Naive thymus-derived CD8-positive, alpha-beta T cell (primary cell): Measurements from ENCODE around the gene RNASE11. TPM values are rescaled to one million over a fixed set of nuclear protein-coding genes. Genes with fewer than 3 reads are reported as not detected.

ENCODE experiments used
- ATAC-seq, 2 donors: fragments of 150-1000 bp; cut with Tn5 transposase in 1 of 2; sonication (Bioruptor Pico), chemical (Tn5 transposase) in 1 of 2; 1 replicate in 1 of 2; 2 replicates in 1 of 2; pipeline ENCODE4 v1.10.0; 2021; ENCODE audit warnings: mild to moderate bottlenecking in 2 of 2, moderate library complexity in 2 of 2
- POLR2A ChIA-PET: fragments of 350-600 bp; sonication (Branson Sonifier 250); formaldehyde crosslinking; loops from one replicate; lab custom pipeline; 2021; ENCODE audit warnings: antibody characterized with exemption; lab: Charles Lee
- DNase-seq, 10 donors: peaks; one replicate each; pipeline versions ENCODE4 v3.0.0 to v3.0.0-alpha.2; 2020 to 2022
- H3K27ac Mint-ChIP-seq, 10 donors: one replicate each; pipeline ENCODE4 v1.8.0; 2020 to 2022; ENCODE audit warnings: mild to moderate bottlenecking in 10 of 10, mixed read lengths in 10 of 10, moderate library complexity in 4 of 10, inconsistent platforms in 1 of 10
- H3K27me3 Mint-ChIP-seq, 5 donors: one replicate each; pipeline ENCODE4 v1.8.0; 2021 to 2022; ENCODE audit warnings: mixed read lengths in 5 of 5
- H3K36me3 Mint-ChIP-seq, 3 donors: one replicate each; pipeline ENCODE4 v1.8.0; 2020 to 2022; ENCODE audit warnings: mixed read lengths in 3 of 3, mild to moderate bottlenecking in 2 of 3, inconsistent platforms in 1 of 3
- H3K4me1 Mint-ChIP-seq, 4 donors: one replicate each; pipeline ENCODE4 v1.8.0; 2021 to 2022; ENCODE audit warnings: mixed read lengths in 4 of 4
- H3K4me3 Mint-ChIP-seq, 10 donors: one replicate each; pipeline ENCODE4 v1.8.0; 2020 to 2022; ENCODE audit warnings: mild to moderate bottlenecking in 10 of 10, mixed read lengths in 10 of 10, moderate library complexity in 6 of 10, inconsistent platforms in 1 of 10
- H3K9me3 Mint-ChIP-seq, 9 donors: one replicate each; pipeline ENCODE4 v1.8.0; 2020 to 2022; ENCODE audit warnings: mixed read lengths in 9 of 9, mild to moderate bottlenecking in 3 of 9, inconsistent platforms in 1 of 9, moderate library complexity in 1 of 9
- polyA plus RNA-seq, 3 donors: library from polyadenylated mRNA; unstranded; fragments of 300-500 nt; fragmentation: Illumina TruSeq; gene quantifications; one replicate each; pipeline ENCODE4 v1.2.3, GENCODE V29; 2021
- total RNA-seq, 8 experiments: library from RNA in 2 of 8; stranded (reverse) in 2 of 8; gene quantifications; one replicate each; pipeline ENCODE4 v1.2.3 and lab custom pipeline; 2021 to 2026

The RNASE11 gene
- total and polyA plus RNA-seq, 5 experiments from 2014 or later: not detected

- H3K27me3 Mint-ChIP-seq: no peaks in the 10 kb centered on the region
- no peak overlapping the region for H3K4me3 Mint-ChIP-seq
- DNase-seq (peak in 2 of 10 donors; percentile 36 to 46), ATAC-seq (no peak)
- peaks cover 0 to 8% (median 2%) of the 10 kb centered on the region in 4 donors for H3K4me1 Mint-ChIP-seq
- no peaks in the 10 kb centered on the region for H3K36me3 Mint-ChIP-seq
- POLR2A ChIA-PET: interaction anchor here (1.5 to 3.7 kb wide), 6 partner anchors 10 to 270 kb away, joined by 7 to 65 read pairs (median 14); partner anchors contain the start of genes APEX1, PARP2, PIP4P1 and RNASE4
- no peak overlapping the region for H3K27ac Mint-ChIP-seq
- H3K9me3 Mint-ChIP-seq: no peaks in the 10 kb centered on the region
Measured at GRCh38 chr14:20612403-20612802, 24.6 kb upstream of the RNASE11 start.

DNA sequence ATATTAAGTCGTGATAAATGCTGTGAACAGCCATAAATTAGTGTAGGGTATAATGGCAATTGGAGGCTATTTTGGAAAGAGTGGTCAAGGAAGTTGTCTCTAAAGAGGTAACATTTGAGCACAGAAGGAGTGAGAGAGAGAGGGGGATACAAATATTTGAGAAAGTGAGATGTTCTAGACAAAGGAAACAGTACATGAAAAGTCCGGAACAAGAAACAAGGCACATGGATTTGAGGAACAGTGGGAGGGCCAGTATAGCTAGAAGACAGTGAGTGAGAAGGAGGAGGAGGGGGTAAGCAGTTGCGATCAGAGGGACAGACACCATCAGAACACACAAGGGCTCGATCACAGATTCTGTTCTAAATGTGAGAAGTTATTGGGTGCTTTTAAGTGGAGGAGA lies 23.5 kb upstream of the RNASE11 start:
- Mint-ChIP-seq H3K27ac (no peak overlapping the region), H3K4me3 (no peak overlapping the region), H3K36me3 (no peaks in the 10 kb centered on the region), H3K4me1 (peaks cover 0 to 8% (median 2%) of the 10 kb centered on the region in 4 donors), H3K27me3 (no peaks in the 10 kb centered on the region), H3K9me3 (no peaks in the 10 kb centered on the region)
- ATAC-seq (no peak), DNase-seq (no peak)
- POLR2A ChIA-PET: interaction anchor here (0.6 to 3.7 kb wide), 5 partner anchors 14 to 196 kb away, joined by 3 to 65 read pairs (median 3); partner anchors contain the start of gene RNASE4

DNA sequence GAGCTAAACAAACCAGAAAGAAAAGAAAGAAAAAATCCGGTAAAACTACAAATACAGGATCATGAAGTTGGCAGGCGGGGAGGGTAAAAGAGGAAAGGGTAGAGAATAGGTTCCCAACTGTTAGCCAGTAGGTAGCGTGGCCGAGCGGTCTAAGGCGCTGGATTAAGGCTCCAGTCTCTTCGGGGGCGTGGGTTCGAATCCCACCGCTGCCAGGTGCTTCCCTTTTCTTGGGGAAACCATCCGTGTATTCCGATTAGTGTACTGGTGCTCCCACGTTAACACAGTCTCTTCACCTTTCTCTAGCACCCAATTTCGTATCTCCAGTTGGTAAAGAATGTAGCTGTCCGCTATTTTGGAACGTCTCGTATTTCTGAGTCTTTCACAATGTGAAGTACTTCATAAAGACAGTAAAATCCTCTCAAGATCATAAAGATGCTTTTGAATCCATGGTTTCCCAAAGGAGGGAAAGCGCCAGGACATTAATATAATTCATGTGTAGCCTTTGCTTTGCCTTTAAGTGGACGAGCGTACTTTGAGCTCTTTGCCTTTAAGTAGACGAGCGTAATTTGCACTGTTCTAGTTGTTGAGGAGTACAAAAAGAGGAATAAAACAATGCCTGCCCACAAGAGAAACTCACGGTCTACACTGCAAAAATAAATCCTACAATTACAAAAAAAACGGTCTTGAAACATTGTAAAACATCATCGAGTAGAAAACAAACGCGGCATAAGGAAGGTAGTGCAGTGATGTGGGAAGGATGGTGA lies 22.4 kb upstream of the RNASE11 start:
- H3K27ac Mint-ChIP-seq: no peak overlapping the region
- POLR2A ChIA-PET: interaction anchor here (0.5 to 2.1 kb wide), 11 partner anchors 10 to 295 kb away, joined by 3 to 14 read pairs (median 5); partner anchors contain the start of genes CCNB1IP1, PARP2, PNP and RNASE4
- DNase-seq: peak; percentile 51 to 84 (median 72)
- no peak overlapping the region for H3K4me3 Mint-ChIP-seq
- peak; percentile 6 to 17 for ATAC-seq
- H3K4me1 Mint-ChIP-seq: peaks cover 0 to 5% (median 2%) of the 10 kb centered on the region in 4 donors
- H3K36me3 Mint-ChIP-seq: no peaks in the 10 kb centered on the region
- no peaks in the 10 kb centered on the region for H3K9me3 Mint-ChIP-seq
- H3K27me3 Mint-ChIP-seq: no peaks in the 10 kb centered on the region

DNA sequence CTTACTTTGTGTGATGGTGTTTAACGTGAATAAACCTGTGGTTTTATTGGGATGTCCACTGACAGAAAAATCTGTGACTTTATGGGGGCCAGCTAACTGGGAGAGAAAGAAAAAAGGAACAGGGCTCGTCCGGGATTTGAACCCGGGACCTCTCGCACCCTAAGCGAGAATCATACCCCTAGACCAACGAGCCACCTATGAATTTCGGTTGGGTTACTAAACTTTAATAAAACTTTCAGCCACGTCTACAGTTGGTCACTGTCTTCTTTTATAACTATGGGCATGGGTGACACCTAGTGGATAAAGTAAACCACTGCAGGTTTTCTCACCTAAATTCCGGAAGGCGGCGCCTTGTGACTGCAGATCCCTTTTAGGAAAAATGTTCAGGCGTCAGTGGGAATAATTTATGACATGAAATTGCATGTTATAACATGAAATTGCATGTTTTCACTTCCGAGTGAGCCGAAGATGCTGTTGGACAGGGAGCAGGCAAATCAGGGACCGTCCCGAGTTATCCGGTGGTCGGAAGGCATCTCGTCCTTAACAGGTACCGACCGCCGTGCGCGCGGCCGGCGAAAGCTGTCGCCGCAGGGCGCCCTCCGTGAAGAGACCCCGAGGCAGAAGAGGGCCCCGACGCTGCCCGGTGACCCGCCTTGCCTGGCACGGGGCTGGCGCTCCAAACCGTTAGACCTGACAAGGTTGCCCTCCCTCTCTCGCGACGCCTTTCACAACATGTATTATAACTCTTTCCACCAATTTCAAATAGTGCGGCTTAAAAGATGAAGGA lies 21.6 kb upstream of the RNASE11 start:
- Mint-ChIP-seq H3K27ac (no peak overlapping the region), H3K9me3 (no peaks in the 10 kb centered on the region), H3K36me3 (no peaks in the 10 kb centered on the region), H3K27me3 (no peaks in the 10 kb centered on the region), H3K4me1 (peaks cover 0 to under 1% (median under 1%) of the 10 kb centered on the region in 4 donors), H3K4me3 (no peak overlapping the region)
- DNase-seq (peak; percentile 32 to 85 (median 68)), ATAC-seq (peak; percentile 5 to 16)
- POLR2A ChIA-PET: interaction anchor here (0.5 to 2.1 kb wide), 9 partner anchors 9 to 294 kb away, joined by 3 to 14 read pairs (median 5); partner anchors contain the start of genes CCNB1IP1, PARP2, PNP and RNASE4

DNA sequence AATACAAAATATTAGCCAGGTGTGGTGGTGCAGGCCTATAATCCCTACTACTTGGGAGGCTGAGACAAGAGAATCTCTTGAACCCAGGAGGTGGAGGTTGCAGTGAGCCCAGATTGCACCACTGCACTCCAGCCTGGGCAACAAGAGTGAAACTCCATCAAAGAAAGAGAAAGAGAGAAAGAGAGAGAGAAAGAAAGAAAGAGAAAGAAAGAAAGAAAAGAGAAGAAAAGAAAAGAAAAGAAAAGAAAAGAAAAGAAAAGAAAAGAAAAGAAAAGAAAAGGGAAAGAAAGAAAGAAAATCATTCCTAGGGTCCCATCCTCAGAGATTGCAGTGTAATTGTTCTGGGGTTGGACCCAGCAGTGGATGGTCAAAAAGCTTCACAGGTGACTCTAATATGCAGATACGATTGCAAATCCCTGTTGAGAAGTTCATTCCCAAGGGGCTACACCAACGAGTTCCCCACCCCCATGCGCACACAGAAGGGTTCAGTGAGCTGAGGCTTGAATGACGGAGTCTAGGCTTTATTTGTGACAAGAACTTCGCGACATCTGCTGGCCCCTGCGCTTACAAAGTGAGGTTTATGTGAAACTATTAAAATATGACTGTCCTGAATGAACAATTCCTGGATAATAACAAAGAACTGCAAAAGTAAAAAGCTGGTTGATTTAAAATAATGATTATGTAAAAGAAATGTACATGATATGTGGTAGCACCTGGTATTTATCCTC lies 20.7 kb upstream of the RNASE11 start:
- H3K4me3 Mint-ChIP-seq: peak overlapping the region in 1 of 10 donors; percentile 62
- DNase-seq (no peak), ATAC-seq (no peak)
- no peaks in the 10 kb centered on the region for H3K36me3 Mint-ChIP-seq
- peak overlapping the region in 1 of 10 donors; percentile 88 for H3K27ac Mint-ChIP-seq
- no peaks in the 10 kb centered on the region for H3K4me1 Mint-ChIP-seq
- H3K27me3 Mint-ChIP-seq: no peaks in the 10 kb centered on the region
- POLR2A ChIA-PET: interaction anchor here (1.8 to 2.1 kb wide), 2 partner anchors 74 to 280 kb away, joined by 5 to 14 read pairs; partner anchors contain the start of gene RNASE4
- H3K9me3 Mint-ChIP-seq: no peaks in the 10 kb centered on the region

- ATAC-seq: no peak
- POLR2A ChIA-PET: interaction anchor here (0.8 kb wide), 1 partner anchor 25 kb away, joined by 3 read pairs; no protein-coding TSS in a partner anchor
- no peak overlapping the region for H3K27ac Mint-ChIP-seq
Measured at GRCh38 chr14:20607617-20608016, 19.8 kb upstream of the RNASE11 start.

GRCh38 chr14:20606902-20607242 lies 19.1 kb upstream of the RNASE11 start:
- Mint-ChIP-seq H3K9me3 (no peaks in the 10 kb centered on the region), H3K4me1 (no peaks in the 10 kb centered on the region), H3K4me3 (no peak overlapping the region), H3K27ac (peak overlapping the region in 3 of 10 donors; percentile 24 to 53 (median 51)), H3K36me3 (no peaks in the 10 kb centered on the region), H3K27me3 (no peaks in the 10 kb centered on the region)
- POLR2A ChIA-PET: interaction anchor here (0.8 kb wide), 1 partner anchor 25 kb away, joined by 3 read pairs; no protein-coding TSS in a partner anchor
- no peak for ATAC-seq
- DNase-seq: no peak

More at GRCh38 chr14:20607617-20608016, 19.8 kb upstream of the RNASE11 start:
- no peaks in the 10 kb centered on the region for H3K9me3 Mint-ChIP-seq
- no peaks in the 10 kb centered on the region for H3K27me3 Mint-ChIP-seq
- H3K4me3 Mint-ChIP-seq: no peak overlapping the region
- no peak for DNase-seq
- H3K4me1 Mint-ChIP-seq: no peaks in the 10 kb centered on the region
- no peaks in the 10 kb centered on the region for H3K36me3 Mint-ChIP-seq

DNA sequence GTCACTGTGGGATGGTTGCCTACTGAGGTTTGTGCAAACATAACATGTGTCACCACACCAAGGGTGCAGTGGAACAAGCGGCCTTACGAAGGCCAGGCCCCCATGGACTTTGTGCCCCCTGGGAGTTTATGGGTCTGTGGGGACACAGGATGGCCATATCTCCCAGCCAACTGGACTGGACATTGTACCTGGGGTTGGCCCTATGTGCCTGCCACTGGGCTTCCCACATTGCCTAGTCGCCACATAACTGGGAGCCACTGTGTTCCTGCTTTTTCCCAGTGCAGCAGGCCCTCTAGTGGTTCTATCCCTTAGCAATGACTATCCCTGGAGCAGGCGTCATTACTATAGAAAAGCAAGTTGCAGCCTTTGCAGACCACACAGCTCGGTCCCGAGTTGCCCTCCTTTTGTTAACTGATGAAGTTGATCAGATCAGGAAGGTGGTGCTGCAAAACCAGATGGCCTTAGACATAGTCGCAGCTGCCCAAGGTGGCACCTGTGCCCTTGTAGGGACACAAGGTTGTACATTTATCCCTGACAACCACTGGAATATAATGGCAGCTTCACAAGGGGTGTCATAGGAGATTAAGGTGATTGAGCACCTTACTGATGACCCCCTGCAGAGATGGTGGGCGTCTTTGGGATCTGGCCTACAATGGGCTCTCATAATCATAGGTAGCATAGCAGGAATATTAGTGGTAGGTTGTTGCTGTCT lies 18.5 kb upstream of the RNASE11 start:
- ATAC-seq: no peak
- Mint-ChIP-seq H3K4me3 (no peak overlapping the region), H3K27me3 (no peaks in the 10 kb centered on the region), H3K36me3 (no peaks in the 10 kb centered on the region), H3K9me3 (no peaks in the 10 kb centered on the region), H3K4me1 (no peaks in the 10 kb centered on the region), H3K27ac (peak overlapping the region in 1 of 10 donors; percentile 24)
- no peak for DNase-seq
- POLR2A ChIA-PET: no interaction called here

DNA sequence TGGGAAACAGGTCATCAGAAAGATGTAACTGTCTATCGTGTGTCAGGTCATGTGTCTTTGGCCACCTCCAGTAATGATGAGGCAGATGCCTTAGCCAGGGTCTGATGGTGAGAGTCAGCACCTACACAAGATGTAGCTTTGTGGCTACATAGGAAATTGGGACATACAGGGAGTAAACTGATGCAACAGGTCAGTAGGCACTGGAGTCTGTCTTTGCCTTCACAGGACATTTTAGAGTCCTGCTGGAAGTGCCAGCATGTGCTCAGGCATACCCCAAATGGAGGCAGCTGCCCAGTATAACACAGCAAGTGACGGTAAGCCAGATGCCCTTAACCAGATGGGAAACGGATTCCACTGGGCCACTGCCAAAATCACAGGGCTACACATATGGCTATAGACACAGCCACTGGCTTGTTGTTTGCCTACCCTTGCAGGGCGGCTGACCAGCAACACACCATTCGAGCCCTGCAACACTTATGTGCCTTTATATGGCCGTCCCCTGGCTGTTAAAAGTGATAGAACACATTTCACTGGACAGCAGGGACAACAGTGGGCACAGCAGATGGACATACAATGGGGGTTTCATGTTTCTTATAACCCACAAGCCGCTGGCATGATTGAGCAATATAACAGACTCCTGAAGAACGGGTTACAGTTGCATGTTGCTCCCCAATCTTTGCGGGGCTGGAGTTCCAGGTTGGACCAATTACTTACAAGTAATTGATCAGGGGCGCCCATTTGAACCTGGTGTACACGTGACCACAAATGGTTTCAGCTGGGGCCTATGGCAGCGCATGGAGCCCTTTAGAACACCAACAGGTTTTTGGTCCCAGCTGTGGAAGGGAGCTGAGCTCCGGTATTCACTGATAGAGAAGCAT lies 16.3 kb upstream of the RNASE11 start:
- Mint-ChIP-seq H3K9me3 (no peaks in the 10 kb centered on the region), H3K4me3 (no peak overlapping the region), H3K4me1 (no peaks in the 10 kb centered on the region), H3K36me3 (no peaks in the 10 kb centered on the region), H3K27ac (no peak overlapping the region), H3K27me3 (no peaks in the 10 kb centered on the region)
- ATAC-seq: no peak
- DNase-seq: no peak
- POLR2A ChIA-PET: no interaction called here

DNA sequence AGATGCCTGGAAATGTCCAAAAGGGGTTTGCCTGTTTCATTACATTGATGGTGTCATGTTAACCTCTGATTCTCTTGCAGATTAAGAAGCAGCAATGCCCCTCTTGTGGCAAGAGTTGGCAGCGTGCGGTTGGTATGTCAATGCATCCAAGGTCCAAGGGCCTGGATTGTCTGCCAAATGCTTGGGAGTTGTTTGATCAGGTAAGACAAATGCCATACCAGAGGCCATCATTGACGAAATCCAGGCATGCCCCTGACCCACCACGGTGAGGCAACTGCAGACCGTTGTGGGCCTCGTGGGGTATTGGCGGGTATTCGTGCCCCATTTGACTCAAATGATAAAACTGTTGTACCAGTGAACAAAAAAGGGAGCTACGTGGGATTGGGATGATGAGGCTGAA lies 14.8 kb upstream of the RNASE11 start:
- POLR2A ChIA-PET: no interaction called here
- no peak overlapping the region for H3K4me3 Mint-ChIP-seq
- no peak overlapping the region for H3K27ac Mint-ChIP-seq
- DNase-seq: no peak
- H3K27me3 Mint-ChIP-seq: no peaks in the 10 kb centered on the region
- no peaks in the 10 kb centered on the region for H3K4me1 Mint-ChIP-seq
- H3K36me3 Mint-ChIP-seq: no peaks in the 10 kb centered on the region
- H3K9me3 Mint-ChIP-seq: no peaks in the 10 kb centered on the region
- no peak for ATAC-seq

GRCh38 chr14:20601522-20601921 lies 13.7 kb upstream of the RNASE11 start:
- Mint-ChIP-seq H3K27ac (no peak overlapping the region), H3K9me3 (no peaks in the 10 kb centered on the region), H3K4me1 (no peaks in the 10 kb centered on the region), H3K27me3 (no peaks in the 10 kb centered on the region), H3K36me3 (no peaks in the 10 kb centered on the region), H3K4me3 (no peak overlapping the region)
- POLR2A ChIA-PET: no interaction called here
- DNase-seq (no peak), ATAC-seq (no peak)
